Gastrocnemius medialis (tissue), 4 donors: Measurements from ENCODE around the gene CCBE1.

Experiments used
- CTCF ChIP-seq, 5 experiments: fragments of 450-650 bp in 3 of 5; fragments of 200-600 bp in 2 of 5; sonication (generic) in 2 of 5; IDR thresholded peaks in 4 of 5; conservative IDR thresholded peaks in 1 of 5; 1 replicate in 4 of 5; 2 replicates in 1 of 5; pipeline ENCODE4 v1.5.1; 2016 to 2019; ENCODE audit warnings: antibody characterized with exemption in 5 of 5, mild to moderate bottlenecking in 3 of 5, moderate library complexity in 3 of 5
- POLR2A ChIP-seq, 2 donors: fragments of 450-650 bp; IDR thresholded peaks; one replicate each; pipeline ENCODE4 v1.6.1; 2017; ENCODE audit warnings: antibody characterized with exemption in 2 of 2, mild to moderate bottlenecking in 2 of 2, moderate library complexity in 2 of 2

- no peak for TF ChIP-seq CTCF (IDR thresholded peaks at IDR 0.05 in 4 of 5, conservative IDR thresholded peaks at IDR 0.05 in 1 of 5)
- no peak for TF ChIP-seq POLR2A (IDR thresholded peaks at IDR 0.05)
Observed at GRCh38 chr18:59699750-59700534, 2.7 kb upstream of the CCBE1 start.
